WTC11 (cell line): ENCODE data around the gene MAP3K5.

Experiments
- CTCF ChIP-seq: fragments of 200-600 bp; IDR thresholded peaks from 2 replicates; pipeline ENCODE4 v1.8.0; 2022; ENCODE audit warnings: antibody characterized with exemption
- E2F1 ChIP-seq: sonication (generic); formaldehyde crosslinking; IDR thresholded peaks from 2 replicates; pipeline ENCODE4 v1.8.0; 2022; ENCODE audit warnings: mild to moderate bottlenecking, missing genetic modification reagents
- NFYB ChIP-seq: sonication (generic); formaldehyde crosslinking; conservative IDR thresholded peaks from 2 replicates; pipeline ENCODE4 v1.8.0; 2022; ENCODE audit warnings: low read depth, missing genetic modification reagents
- NR1H2 ChIP-seq: sonication (generic); formaldehyde crosslinking; IDR thresholded peaks from 2 replicates; pipeline ENCODE4 v1.9.0; 2021; ENCODE audit warnings: mild to moderate bottlenecking, moderate library complexity, missing genetic modification reagents
- SP1 ChIP-seq: sonication (generic); formaldehyde crosslinking; conservative IDR thresholded peaks from 2 replicates; pipeline ENCODE4 v1.8.1; 2022; ENCODE audit warnings: missing genetic modification reagents
- TEAD1 ChIP-seq: sonication (generic); formaldehyde crosslinking; IDR thresholded peaks from 2 replicates; pipeline ENCODE4 v1.8.0; 2022; ENCODE audit warnings: mild to moderate bottlenecking, missing genetic modification reagents
- TEAD4 ChIP-seq: sonication (generic); formaldehyde crosslinking; IDR thresholded peaks from 2 replicates; pipeline ENCODE4 v1.8.0; 2022; ENCODE audit warnings: mild to moderate bottlenecking, missing genetic modification reagents
- ZNF138 ChIP-seq: sonication (generic); formaldehyde crosslinking; conservative IDR thresholded peaks from 2 replicates; pipeline ENCODE4 v1.8.1; 2022; ENCODE audit warnings: mild to moderate bottlenecking, moderate library complexity, missing genetic modification reagents

GRCh38 chr6:136614350-136614749, 177.9 kb downstream of the MAP3K5 start:
- TF ChIP-seq NR1H2 (no peak), E2F1 (CRISPR knock-in tag) (no peak), CTCF (no peak), TEAD4 (no peak), SP1 (no peak), TEAD1 (CRISPR knock-in tag) (no peak), NFYB (CRISPR knock-in tag) (no peak), ZNF138 (no peak)
